PFSK-1 (cell line): ENCODE measurements around the gene SEC14L5.

Experiments used
- FOXP2 ChIP-seq: optimal IDR thresholded peaks from 2 replicates; pipeline ENCODE3; 2011; ENCODE audit warnings: borderline replicate concordance, control low read depth, inconsistent platforms; ENCODE audit not compliant: insufficient read depth; ENCODE audit errors: extremely low read length, extremely low read depth
- POLR2AphosphoS5 ChIP-seq: IDR thresholded peaks from 2 replicates; pipeline ENCODE4 v1.6.1; 2012; ENCODE audit warnings: low read depth, mild to moderate bottlenecking, control low read depth, low read length, moderate library complexity
- REST ChIP-seq, 2 experiments: IDR thresholded peaks; 2 replicates each; pipeline versions ENCODE4 v1.6.1 to v1.8.0; 2011 to 2012; ENCODE audit warnings: low read depth in 2 of 2, low read length in 2 of 2, control low read depth in 1 of 2, inconsistent platforms in 1 of 2, mild to moderate bottlenecking in 1 of 2, moderate library complexity in 1 of 2; ENCODE audit not compliant: insufficient read depth in 1 of 2
- SIN3A ChIP-seq: IDR thresholded peaks from 2 replicates; pipeline ENCODE4 v1.6.1; 2012; ENCODE audit warnings: mild to moderate bottlenecking, low read length, moderate library complexity, borderline replicate concordance; ENCODE audit not compliant: insufficient read depth
- TAF1 ChIP-seq: IDR thresholded peaks from 2 replicates; pipeline ENCODE4 v1.6.1; 2012; ENCODE audit warnings: low read length, control low read depth, borderline replicate concordance; ENCODE audit not compliant: insufficient read depth

Gene SEC14L5

GRCh38 chr16:5027575-5028235 is 69.6 kb downstream of the SEC14L5 start:
- TF ChIP-seq POLR2AphosphoS5 = no peak
- TF ChIP-seq REST (IDR thresholded peaks at IDR 0.05; ENCODE audit: insufficient read depth in 1 of 2, low read depth in 2 of 2, low read length in 2 of 2) = no peak
- TF ChIP-seq SIN3A = no peak
- TF ChIP-seq FOXP2 = no peak
- TF ChIP-seq TAF1 = no peak

- no peak for TF ChIP-seq POLR2AphosphoS5
- no peak for TF ChIP-seq FOXP2
- no peak for TF ChIP-seq SIN3A
- no peak for TF ChIP-seq TAF1
- TF ChIP-seq REST (IDR thresholded peaks at IDR 0.05; ENCODE audit: insufficient read depth in 1 of 2, low read depth in 2 of 2, low read length in 2 of 2) = no peak
These were observed 70.9 kb downstream of the SEC14L5 start for GRCh38 chr16:5028950-5029475.

- no peak for TF ChIP-seq FOXP2
- no peak for TF ChIP-seq REST (IDR thresholded peaks at IDR 0.05; ENCODE audit: insufficient read depth in 1 of 2, low read depth in 2 of 2, low read length in 2 of 2)
- no peak for TF ChIP-seq POLR2AphosphoS5
- no peak for TF ChIP-seq TAF1
- TF ChIP-seq SIN3A = no peak
These were observed 72.2 kb downstream of the SEC14L5 start for GRCh38 chr16:5030251-5030870.

GRCh38 chr16:5031601-5032000 is 73.5 kb downstream of the SEC14L5 start:
- no peak for TF ChIP-seq REST (IDR thresholded peaks at IDR 0.05; ENCODE audit: insufficient read depth in 1 of 2, low read depth in 2 of 2, low read length in 2 of 2)
- no peak for TF ChIP-seq FOXP2
- no peak for TF ChIP-seq POLR2AphosphoS5
- TF ChIP-seq SIN3A = no peak
- TF ChIP-seq TAF1 = no peak
